Breast epithelium (tissue), 4 donors: Measurements from ENCODE around the gene GALNT10. TPM values are rescaled to one million over a fixed set of nuclear protein-coding genes. Genes with fewer than 3 reads are reported as not detected.
A peak's percentile ranks its signal among the peaks of the same experiment; 100 is the strongest.

ENCODE experiments used
- DNase-seq, 2 donors: peaks; one replicate each; pipeline ENCODE4 v3.0.0-alpha.2; 2019; ENCODE audit warnings: low spot score in 2 of 2
- H3K27ac ChIP-seq, 2 donors: fragments of 200-600 bp; sonication (generic) in 1 of 2; one replicate each; pipeline ENCODE4 v1.5.1; 2016 to 2019; ENCODE audit warnings: mild to moderate bottlenecking in 1 of 2
- H3K27me3 ChIP-seq, 2 donors: fragments of 200-600 bp; sonication (generic) in 1 of 2; one replicate each; pipeline versions ENCODE4 v1.5.1 to v1.6.0; 2017 to 2019; ENCODE audit warnings: control low read depth in 1 of 2, mild to moderate bottlenecking in 1 of 2
- H3K36me3 ChIP-seq: fragments of 200-600 bp; one replicate; pipeline ENCODE4 v1.5.1; 2019
- H3K4me1 ChIP-seq, 2 donors: fragments of 200-600 bp; sonication (generic); one replicate each; pipeline ENCODE4 v1.5.1; 2016 to 2019; ENCODE audit warnings: control low read depth in 1 of 2
- H3K4me3 ChIP-seq, 3 donors: fragments of 200-600 bp; sonication (generic); 1 replicate in 2 of 3; 2 replicates in 1 of 3; pipeline ENCODE4 v1.5.1; 2016 to 2019; ENCODE audit warnings: mild to moderate bottlenecking in 3 of 3, moderate library complexity in 2 of 3
- H3K9me3 ChIP-seq, 2 donors: fragments of 200-600 bp; sonication (generic) in 1 of 2; one replicate each; pipeline ENCODE4 v1.5.1; 2016 to 2019; ENCODE audit warnings: control low read depth in 1 of 2
- CTCF ChIP-seq, 3 donors: fragments of 450-650 bp; IDR thresholded peaks; one replicate each; pipeline ENCODE4 v1.5.1; 2016 to 2017; ENCODE audit warnings: antibody characterized with exemption in 3 of 3, mild to moderate bottlenecking in 3 of 3, moderate library complexity in 3 of 3
- POLR2A ChIP-seq: fragments of 450-650 bp; IDR thresholded peaks from one replicate; pipeline ENCODE4 v1.6.1; 2016; ENCODE audit warnings: antibody characterized with exemption, mild to moderate bottlenecking, moderate library complexity
- POLR2AphosphoS5 ChIP-seq, 3 donors: sonication (generic); formaldehyde crosslinking; IDR thresholded peaks; one replicate each; pipeline ENCODE4 v1.6.1; 2017; ENCODE audit warnings: antibody characterized with exemption in 3 of 3
- intact Hi-C: fragments of 100-400 bp; cut with DNase I; formaldehyde crosslinking; loops from one replicate; pipeline ENCODE4 v1.15.1; 2023; ENCODE audit warnings: low total_unique reads
- total RNA-seq, 3 donors: library from RNA; depleted of rRNA; stranded (reverse); fragments of >200 nt; gene quantifications; one replicate each; pipeline ENCODE4 v1.1.0, GENCODE V29; 2016

The GALNT10 gene
- total RNA-seq, 3 donors from 2014 or later: 32.8 to 67.2 (median 34.1) TPM

GRCh38 chr5:154296525-154297159, 106.1 kb downstream of the GALNT10 start:
- Histone ChIP-seq H3K27ac (peak overlapping the region in 1 of 2 donors; percentile 70), H3K4me1 (no peaks in the 10 kb centered on the region), H3K27me3 (no peaks in the 10 kb centered on the region), H3K4me3 (no peak overlapping the region), H3K9me3 (no peaks in the 10 kb centered on the region), H3K36me3 (no peaks in the 10 kb centered on the region)
- TF ChIP-seq POLR2AphosphoS5 (IDR thresholded peaks at IDR 0.05) (peak in 1 of 3 donors; percentile 69), POLR2A (no peak), CTCF (IDR thresholded peaks at IDR 0.05) (no peak)
- intact Hi-C loops: no loop called here
- peak in 1 of 2 donors; percentile 35 for DNase-seq

GRCh38 chr5:154298065-154298464, 107.5 kb downstream of the GALNT10 start:
- no peaks in the 10 kb centered on the region for H3K9me3 ChIP-seq
- DNase-seq: no peak
- H3K27ac ChIP-seq: no peak overlapping the region
- H3K27me3 ChIP-seq: no peaks in the 10 kb centered on the region
- no peaks in the 10 kb centered on the region for H3K4me1 ChIP-seq
- TF ChIP-seq CTCF (IDR thresholded peaks at IDR 0.05) (no peak), POLR2AphosphoS5 (IDR thresholded peaks at IDR 0.05) (no peak), POLR2A (no peak)
- H3K4me3 ChIP-seq: no peak overlapping the region
- intact Hi-C loops: no loop called here
- H3K36me3 ChIP-seq: no peaks in the 10 kb centered on the region

- Histone ChIP-seq H3K27ac (no peak overlapping the region), H3K27me3 (no peaks in the 10 kb centered on the region), H3K4me1 (no peaks in the 10 kb centered on the region), H3K4me3 (no peak overlapping the region), H3K36me3 (no peaks in the 10 kb centered on the region), H3K9me3 (peaks cover 0 to 8% of the 10 kb centered on the region in 2 donors)
- intact Hi-C loops: no loop called here
- TF ChIP-seq POLR2AphosphoS5 (IDR thresholded peaks at IDR 0.05) (no peak), POLR2A (no peak), CTCF (IDR thresholded peaks at IDR 0.05) (no peak)
- DNase-seq: no peak
These were observed 109.8 kb downstream of the GALNT10 start for GRCh38 chr5:154300207-154300883.

GRCh38 chr5:154301726-154302125, 111.2 kb downstream of the GALNT10 start:
- DNase-seq: no peak
- no peak overlapping the region for H3K27ac ChIP-seq
- intact Hi-C loops: no loop called here

More at GRCh38 chr5:154301726-154302125, 111.2 kb downstream of the GALNT10 start:
- H3K4me3 ChIP-seq: no peak overlapping the region
- H3K36me3 ChIP-seq: no peaks in the 10 kb centered on the region
- H3K9me3 ChIP-seq: peaks cover 0 to 8% of the 10 kb centered on the region in 2 donors
- TF ChIP-seq POLR2A: no peak
- TF ChIP-seq CTCF (IDR thresholded peaks at IDR 0.05): no peak
- no peak for TF ChIP-seq POLR2AphosphoS5 (IDR thresholded peaks at IDR 0.05)
- no peaks in the 10 kb centered on the region for H3K4me1 ChIP-seq
- no peaks in the 10 kb centered on the region for H3K27me3 ChIP-seq
